Naive thymus-derived CD4-positive, alpha-beta T cell (primary cell): ENCODE measurements around the gene SPART. TPM values are rescaled to one million over a fixed set of nuclear protein-coding genes. Genes with fewer than 3 reads are reported as not detected.
A peak's percentile ranks its signal among the peaks of the same experiment; 100 is the strongest.

Experiments used
- ATAC-seq: fragments of 150-1000 bp; cut with Tn5 transposase; 2 replicates; pipeline ENCODE4 v1.10.0; 2021; ENCODE audit warnings: mild to moderate bottlenecking, moderate library complexity
- CTCF ChIA-PET: fragments of 350-600 bp; sonication (Branson Sonifier 250); formaldehyde crosslinking; loops from one replicate; lab custom pipeline; 2021; ENCODE audit warnings: antibody characterized with exemption; lab: Charles Lee
- POLR2A ChIA-PET: fragments of 350-600 bp; sonication (Branson Sonifier 250); formaldehyde crosslinking; loops from one replicate; lab custom pipeline; 2021; ENCODE audit warnings: antibody characterized with exemption, inconsistent platforms; lab: Charles Lee
- DNase-seq, 9 donors: peaks; one replicate each; pipeline versions ENCODE4 v3.0.0 to v3.0.0-alpha.2; 2020 to 2022; ENCODE audit warnings: mixed read lengths in 1 of 9
- H3K27ac ChIP-seq: one replicate; pipeline ENCODE4 v1.7.0; 2013; ENCODE audit warnings: mild to moderate bottlenecking, low read depth, low read length, moderate library complexity
- H3K27me3 ChIP-seq, 2 donors: one replicate each; pipeline ENCODE4 v1.7.0; 2013; ENCODE audit warnings: low read length in 2 of 2, mild to moderate bottlenecking in 2 of 2, moderate library complexity in 2 of 2; ENCODE audit not compliant: control insufficient read depth in 2 of 2, insufficient read depth in 2 of 2
- H3K36me3 ChIP-seq, 3 experiments: 1 replicate in 2 of 3; 2 replicates in 1 of 3; pipeline ENCODE4 v1.7.0; 2013; ENCODE audit warnings: low read length in 3 of 3, mild to moderate bottlenecking in 3 of 3, moderate library complexity in 1 of 3; ENCODE audit not compliant: insufficient read depth in 3 of 3, control insufficient read depth in 2 of 3
- H3K4me1 ChIP-seq, 2 donors: one replicate each; pipeline ENCODE4 v1.7.0; 2013; ENCODE audit warnings: low read length in 2 of 2, mild to moderate bottlenecking in 2 of 2, moderate library complexity in 1 of 2; ENCODE audit not compliant: control insufficient read depth in 2 of 2, insufficient read depth in 2 of 2
- H3K4me3 ChIP-seq: 2 replicates; pipeline ENCODE4 v1.7.0; 2013; ENCODE audit warnings: mild to moderate bottlenecking, low read length
- H3K9me3 ChIP-seq, 3 experiments: 1 replicate in 2 of 3; 2 replicates in 1 of 3; pipeline ENCODE4 v1.7.0; 2013; ENCODE audit warnings: low read length in 3 of 3; ENCODE audit not compliant: control insufficient read depth in 2 of 3
- H3K27ac Mint-ChIP-seq, 9 donors: one replicate each; pipeline ENCODE4 v1.8.0; 2020 to 2022; ENCODE audit warnings: mixed read lengths in 9 of 9, mild to moderate bottlenecking in 8 of 9, moderate library complexity in 5 of 9, inconsistent platforms in 2 of 9
- H3K27me3 Mint-ChIP-seq, 5 donors: one replicate each; pipeline ENCODE4 v1.8.0; 2021 to 2022; ENCODE audit warnings: mixed read lengths in 5 of 5, mild to moderate bottlenecking in 1 of 5
- H3K36me3 Mint-ChIP-seq, 5 donors: one replicate each; pipeline ENCODE4 v1.8.0; 2020 to 2022; ENCODE audit warnings: mixed read lengths in 5 of 5, mild to moderate bottlenecking in 3 of 5, inconsistent platforms in 1 of 5
- H3K4me1 Mint-ChIP-seq, 7 donors: one replicate each; pipeline ENCODE4 v1.8.0; 2020 to 2022; ENCODE audit warnings: mixed read lengths in 7 of 7, mild to moderate bottlenecking in 3 of 7, inconsistent platforms in 1 of 7
- H3K4me3 Mint-ChIP-seq, 10 donors: one replicate each; pipeline ENCODE4 v1.8.0; 2020 to 2022; ENCODE audit warnings: mild to moderate bottlenecking in 10 of 10, mixed read lengths in 10 of 10, moderate library complexity in 6 of 10, inconsistent platforms in 2 of 10
- H3K9me3 Mint-ChIP-seq, 11 donors: one replicate each; pipeline ENCODE4 v1.8.0; 2020 to 2022; ENCODE audit warnings: mixed read lengths in 11 of 11, mild to moderate bottlenecking in 4 of 11, inconsistent platforms in 1 of 11, moderate library complexity in 1 of 11
- intact Hi-C, 2 donors: fragments of 100-400 bp; cut with micrococcal nuclease; formaldehyde crosslinking; loops; one replicate each; pipeline ENCODE4 v1.15.1; 2023
- polyA plus RNA-seq, 2 donors: library from polyadenylated mRNA; unstranded; fragments of 300-500 nt; fragmentation: Illumina TruSeq; gene quantifications; one replicate each; pipeline ENCODE4 v1.2.3, GENCODE V29; 2021
- total RNA-seq, 6 experiments: library from RNA in 5 of 6; stranded (reverse) in 5 of 6; gene quantifications; 1 replicate in 5 of 6; 2 replicates in 1 of 6; pipeline ENCODE4 v1.2.3 and lab custom pipeline; 2021 to 2026

The SPART gene, protein sequence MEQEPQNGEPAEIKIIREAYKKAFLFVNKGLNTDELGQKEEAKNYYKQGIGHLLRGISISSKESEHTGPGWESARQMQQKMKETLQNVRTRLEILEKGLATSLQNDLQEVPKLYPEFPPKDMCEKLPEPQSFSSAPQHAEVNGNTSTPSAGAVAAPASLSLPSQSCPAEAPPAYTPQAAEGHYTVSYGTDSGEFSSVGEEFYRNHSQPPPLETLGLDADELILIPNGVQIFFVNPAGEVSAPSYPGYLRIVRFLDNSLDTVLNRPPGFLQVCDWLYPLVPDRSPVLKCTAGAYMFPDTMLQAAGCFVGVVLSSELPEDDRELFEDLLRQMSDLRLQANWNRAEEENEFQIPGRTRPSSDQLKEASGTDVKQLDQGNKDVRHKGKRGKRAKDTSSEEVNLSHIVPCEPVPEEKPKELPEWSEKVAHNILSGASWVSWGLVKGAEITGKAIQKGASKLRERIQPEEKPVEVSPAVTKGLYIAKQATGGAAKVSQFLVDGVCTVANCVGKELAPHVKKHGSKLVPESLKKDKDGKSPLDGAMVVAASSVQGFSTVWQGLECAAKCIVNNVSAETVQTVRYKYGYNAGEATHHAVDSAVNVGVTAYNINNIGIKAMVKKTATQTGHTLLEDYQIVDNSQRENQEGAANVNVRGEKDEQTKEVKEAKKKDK
- total RNA-seq: 10 to 100 TPM; 24.8 to 67.5 (median 26.9) TPM
- 10 to 100 TPM; 39.6 to 59.1 TPM for polyA plus RNA-seq
- total RNA-seq (lab: John Stamatoyannopoulos, UW): 58.8 reads per million, percentile 74 among the genes with 10 or more reads in this experiment

DNA sequence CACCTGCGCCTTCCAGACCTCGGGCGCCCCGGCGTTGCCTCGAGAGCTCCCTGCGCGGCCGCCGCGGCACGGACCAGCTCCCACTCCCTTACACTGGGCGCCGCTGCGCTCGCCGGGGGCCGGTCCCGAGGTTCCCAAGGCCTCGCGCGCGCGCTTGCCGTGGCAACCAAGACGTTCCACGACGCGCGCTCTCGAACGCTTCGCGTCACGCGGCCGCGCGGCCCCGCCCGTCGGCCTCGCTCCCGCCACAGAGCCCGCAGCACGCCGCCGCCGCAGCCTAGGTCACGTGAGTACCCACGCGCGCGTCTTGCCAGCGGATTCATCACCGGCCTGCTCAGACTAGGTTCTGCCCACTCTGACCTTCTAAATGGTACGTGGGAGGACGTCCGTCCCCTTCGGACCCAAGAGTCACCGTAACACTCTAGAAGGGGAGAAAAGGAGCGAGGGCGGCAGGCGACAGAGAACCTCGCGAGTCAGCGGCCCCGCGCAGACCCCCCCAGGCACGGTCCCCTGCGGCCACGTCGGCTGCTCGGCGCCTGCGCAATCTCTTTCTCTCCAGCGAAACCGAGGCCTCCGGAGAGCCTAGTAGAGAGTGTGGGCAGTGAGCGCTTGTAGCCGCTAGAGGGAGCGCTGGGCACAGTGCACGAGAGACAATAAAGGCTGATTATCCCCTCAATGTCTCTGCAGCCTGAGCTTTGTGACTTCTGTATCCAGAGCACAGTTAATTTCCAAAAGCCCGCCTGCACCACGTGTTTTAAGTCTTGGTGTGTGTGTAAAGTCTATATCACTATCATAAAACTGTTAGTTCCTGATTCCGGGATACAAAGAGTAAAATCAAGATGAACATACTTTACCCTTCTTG, at the start of gene SPART:
Gene SPART, minus strand, starts transcription at position 173 of the 862 bp plus-strand sequence. CDS start 10,564 bp downstream, outside the sequence.
- Mint-ChIP-seq H3K4me3 (peak within 1 kb of the TSS; percentile 83 to 99 (median 96)), H3K27me3 (peaks cover 0 to 5% (median 0%) of the 10 kb centered on the region in 5 donors), H3K4me1 (peaks cover 24 to 42% (median 38%) of the 10 kb centered on the region in 7 donors), H3K27ac (peak within 1 kb of the TSS; percentile 91 to 99 (median 97)), H3K36me3 (peaks cover 0 to 4% (median 0%) of the 10 kb centered on the region in 5 donors), H3K9me3 (peaks cover 0 to 2% (median 0%) of the 10 kb centered on the region in 11 donors)
- peak; percentile 79 to 95 (median 90) for DNase-seq
- Histone ChIP-seq H3K4me3 (peak within 1 kb of the TSS; percentile 89), H3K27me3 (no peaks in the 10 kb centered on the region), H3K27ac (peak within 1 kb of the TSS; percentile 81), H3K36me3 (no peaks in the 10 kb centered on the region), H3K9me3 (no peaks in the 10 kb centered on the region), H3K4me1 (peaks cover 4 to 14% of the 10 kb centered on the region in 2 donors)
- ChIA-PET CTCF (interaction anchor here (0.6 to 2.5 kb wide), 4 partner anchors 39 to 389 kb away, joined by 3 to 17 read pairs (median 4); no protein-coding TSS in a partner anchor), POLR2A (interaction anchor here (1.5 kb wide), 1 partner anchor 654 kb away, joined by 8 read pairs; the partner anchor contains the start of genes ALG5 and EXOSC8)
- ATAC-seq: peak; percentile 89
- intact Hi-C loops: loop anchor here (1.0 to 10.0 kb wide), 12 partner anchors 10 to 718 kb away; partner anchors contain the start of genes ALG5 (in 2 of the 2), CCDC169 (in 2 of the 2), RFXAP (in 2 of the 2) and SUPT20H (in 1 of the 2)

DNA sequence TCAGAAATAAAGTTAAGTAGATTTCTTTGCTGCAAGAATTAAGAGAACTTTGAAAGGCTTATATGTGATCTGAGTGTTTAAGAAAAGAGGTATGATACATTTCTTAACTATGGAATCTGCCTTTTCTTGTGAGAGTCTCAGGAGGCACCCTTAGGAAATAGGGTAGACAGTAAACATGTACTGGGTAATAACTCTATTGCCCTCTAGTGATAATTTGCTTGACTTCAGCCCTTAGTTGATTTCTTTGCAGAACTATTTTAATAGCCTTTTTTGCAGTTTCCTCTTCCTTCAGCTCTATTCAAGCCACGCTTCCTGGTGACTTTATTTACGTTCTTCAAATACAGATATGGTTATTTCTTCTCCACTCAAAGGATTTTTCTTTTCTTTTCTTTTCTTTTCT, 49.1 kb upstream of the SPART start:
- Histone ChIP-seq H3K9me3 (no peaks in the 10 kb centered on the region), H3K36me3 (no peaks in the 10 kb centered on the region), H3K4me3 (no peak overlapping the region), H3K27me3 (no peaks in the 10 kb centered on the region), H3K4me1 (no peaks in the 10 kb centered on the region), H3K27ac (no peak overlapping the region)
- peaks cover 0 to 24% (median 5%) of the 10 kb centered on the region in 5 donors for H3K27me3 Mint-ChIP-seq
- H3K27ac Mint-ChIP-seq: no peak overlapping the region
- POLR2A ChIA-PET: no interaction called here
- ATAC-seq (peak; percentile 46), DNase-seq (no peak)
- no peak overlapping the region for H3K4me3 Mint-ChIP-seq
- H3K4me1 Mint-ChIP-seq: peaks cover 0 to 2% (median 0%) of the 10 kb centered on the region in 7 donors
- H3K9me3 Mint-ChIP-seq: peaks cover 0 to 6% (median 0%) of the 10 kb centered on the region in 11 donors
- CTCF ChIA-PET: interaction anchor here (0.7 to 1.6 kb wide), 2 partner anchors 48 to 678 kb away, joined by 3 to 4 read pairs; no protein-coding TSS in a partner anchor
- intact Hi-C loops: loop anchor here (1.0 kb wide), 2 partner anchors 49 to 112 kb away; partner anchors contain the start of gene SPART (in 2 of the 2)
- H3K36me3 Mint-ChIP-seq: no peaks in the 10 kb centered on the region

DNA sequence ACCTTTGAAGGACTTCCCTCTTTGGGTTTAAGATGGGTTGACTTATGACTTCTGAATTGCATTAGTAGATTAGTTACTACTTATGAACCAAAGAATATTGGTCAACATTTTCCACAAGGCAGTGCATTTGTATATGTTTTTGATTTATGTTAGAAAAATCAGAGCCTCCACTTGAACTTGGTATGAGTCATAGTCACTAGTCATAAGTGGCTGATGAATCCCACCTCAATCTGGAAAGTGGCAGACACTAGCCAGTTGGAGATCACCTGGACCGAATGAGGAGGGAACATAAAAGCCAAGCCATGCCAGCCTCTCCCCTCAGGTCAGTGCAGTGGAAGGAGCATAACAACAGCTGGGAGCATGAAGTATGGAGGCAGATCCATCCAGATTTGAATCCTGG, 39.3 kb upstream of the SPART start:
- Mint-ChIP-seq H3K9me3 (peaks cover 0 to 3% (median 0%) of the 10 kb centered on the region in 11 donors), H3K27ac (no peak overlapping the region), H3K27me3 (peaks cover 11 to 29% (median 20%) of the 10 kb centered on the region in 5 donors), H3K4me1 (no peaks in the 10 kb centered on the region), H3K4me3 (no peak overlapping the region), H3K36me3 (no peaks in the 10 kb centered on the region)
- DNase-seq (no peak), ATAC-seq (no peak)
- Histone ChIP-seq H3K9me3 (no peaks in the 10 kb centered on the region), H3K36me3 (no peaks in the 10 kb centered on the region), H3K27me3 (no peaks in the 10 kb centered on the region), H3K4me3 (no peak overlapping the region), H3K27ac (no peak overlapping the region), H3K4me1 (no peaks in the 10 kb centered on the region)
- ChIA-PET POLR2A (no interaction called here), CTCF (no interaction called here)
- intact Hi-C loops: no loop called here

DNA sequence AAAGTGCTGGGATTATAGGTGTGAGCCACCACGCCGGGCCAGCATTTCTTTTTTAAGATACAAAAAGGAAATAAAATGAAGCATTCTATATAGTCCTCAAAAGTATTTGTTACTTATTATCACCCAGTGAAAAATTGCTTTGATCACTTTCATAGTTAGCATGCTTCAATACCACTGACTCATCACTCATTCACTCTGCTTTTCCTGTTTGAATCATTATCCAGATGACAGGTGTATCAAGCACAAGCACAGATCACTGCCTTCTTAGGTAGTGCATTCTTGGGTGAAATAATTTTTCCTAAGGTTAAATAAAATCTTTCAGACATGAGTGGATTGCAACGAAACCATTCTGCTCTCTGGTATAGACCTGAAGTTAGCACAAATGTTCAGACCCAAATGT, 35.8 kb upstream of the SPART start:
- H3K9me3 ChIP-seq: no peaks in the 10 kb centered on the region
- Mint-ChIP-seq H3K9me3 (no peaks in the 10 kb centered on the region), H3K4me3 (no peak overlapping the region), H3K36me3 (no peaks in the 10 kb centered on the region), H3K27me3 (peaks cover 4 to 17% (median 14%) of the 10 kb centered on the region in 5 donors), H3K4me1 (no peaks in the 10 kb centered on the region), H3K27ac (no peak overlapping the region)
- CTCF ChIA-PET: no interaction called here
- POLR2A ChIA-PET: no interaction called here
- intact Hi-C loops: no loop called here
- no peaks in the 10 kb centered on the region for H3K36me3 ChIP-seq
- H3K4me3 ChIP-seq: no peak overlapping the region
- DNase-seq (no peak), ATAC-seq (no peak)
- H3K4me1 ChIP-seq: no peaks in the 10 kb centered on the region
- H3K27ac ChIP-seq: no peak overlapping the region
- no peaks in the 10 kb centered on the region for H3K27me3 ChIP-seq

DNA sequence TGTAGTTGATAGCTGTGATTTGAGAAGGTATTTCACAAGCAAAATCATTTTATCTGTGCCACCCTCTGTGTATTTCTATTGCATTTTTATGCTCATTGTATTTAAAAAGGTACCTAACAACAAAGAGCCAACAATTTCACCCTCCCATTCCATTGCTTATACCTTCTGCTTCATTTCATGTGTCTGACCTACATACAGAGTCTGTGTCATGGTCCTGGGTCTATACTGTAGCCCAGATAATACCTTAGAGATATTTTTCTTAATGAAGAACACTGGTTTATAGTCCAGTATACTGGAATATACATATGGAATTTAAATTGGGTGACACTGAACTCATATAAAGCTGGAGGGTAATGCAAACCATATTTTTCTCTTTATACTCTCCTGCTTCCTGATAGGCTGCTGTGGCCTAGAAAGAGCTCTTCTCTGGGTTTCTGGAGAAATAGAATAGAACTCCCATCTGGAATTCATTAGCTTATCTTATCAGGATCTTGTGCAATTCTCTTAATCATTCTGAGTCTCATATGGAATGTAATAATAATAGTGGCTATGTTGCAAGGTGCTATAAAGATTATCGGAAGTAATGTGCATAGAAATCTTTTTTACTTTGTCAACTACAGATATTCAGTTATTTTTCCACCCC, 31.8 kb upstream of the SPART start:
- no peak for ATAC-seq
- H3K27ac ChIP-seq: no peak overlapping the region
- H3K27me3 ChIP-seq: no peaks in the 10 kb centered on the region
- POLR2A ChIA-PET: no interaction called here
- no peaks in the 10 kb centered on the region for H3K9me3 ChIP-seq
- CTCF ChIA-PET: no interaction called here
- no peaks in the 10 kb centered on the region for H3K36me3 Mint-ChIP-seq
- peaks cover 0 to 6% (median 3%) of the 10 kb centered on the region in 5 donors for H3K27me3 Mint-ChIP-seq
- H3K27ac Mint-ChIP-seq: no peak overlapping the region
- no peaks in the 10 kb centered on the region for H3K36me3 ChIP-seq
- no peaks in the 10 kb centered on the region for H3K4me1 Mint-ChIP-seq
- no peaks in the 10 kb centered on the region for H3K4me1 ChIP-seq
- no peak for DNase-seq
- H3K4me3 ChIP-seq: no peak overlapping the region
- intact Hi-C loops: no loop called here
- peaks cover 0 to 3% (median 0%) of the 10 kb centered on the region in 11 donors for H3K9me3 Mint-ChIP-seq
- H3K4me3 Mint-ChIP-seq: no peak overlapping the region
